Left lung (tissue), 10 donors: Measurements from ENCODE around the gene TTL. TPM values are rescaled to one million over a fixed set of nuclear protein-coding genes. Genes with fewer than 3 reads are reported as not detected.

Source experiments
- ATAC-seq: fragments of 200-7000 bp; cut with Tn5 transposase; one replicate; pipeline ENCODE4 v1.9.1; 2020; ENCODE audit warnings: moderate library complexity
- DNase-seq, 4 donors: peaks; one replicate each; pipeline ENCODE4 v3.0.0-alpha.2; 2013 to 2020
- H3K27ac ChIP-seq, 2 donors: fragments of 200-600 bp; sonication (generic) in 1 of 2; one replicate each; pipeline versions ENCODE4 v1.5.0 to v1.8.0; 2020 to 2021
- H3K27me3 ChIP-seq, 2 donors: fragments of 200-600 bp; sonication (generic) in 1 of 2; one replicate each; pipeline versions ENCODE4 v1.5.0 to v1.8.0; 2020 to 2021
- H3K36me3 ChIP-seq, 2 donors: fragments of 200-600 bp; sonication (generic) in 1 of 2; one replicate each; pipeline versions ENCODE4 v1.5.0 to v1.8.0; 2020 to 2021
- H3K4me1 ChIP-seq, 2 donors: fragments of 200-600 bp; one replicate each; pipeline ENCODE4 v1.8.0; 2021
- H3K4me3 ChIP-seq, 2 donors: fragments of 200-600 bp; sonication (generic) in 1 of 2; one replicate each; pipeline versions ENCODE4 v1.5.0 to v1.8.0; 2020 to 2021; ENCODE audit warnings: mild to moderate bottlenecking in 1 of 2
- H3K9me3 ChIP-seq, 2 donors: fragments of 200-600 bp; sonication (generic) in 1 of 2; one replicate each; pipeline versions ENCODE4 v1.5.0 to v1.8.0; 2020 to 2021
- intact Hi-C, 2 donors: fragments of 100-400 bp; cut with DNase I; formaldehyde crosslinking; loops; one replicate each; pipeline versions ENCODE4 v1.11.2 to v1.14.2; 2022
- polyA plus RNA-seq, 6 donors: library from polyadenylated mRNA; unstranded; fragments of 120-200 nt; gene quantifications; one replicate each; pipeline ENCODE4 v1.2.1, GENCODE V29; 2013; ENCODE audit not compliant: insufficient read length in 6 of 6
- total RNA-seq, 2 donors: library from RNA; stranded (reverse); fragmentation: NEBNext Ultra II Directional; extraction: Animal tissue kit (Norgen Biotek cat#: 25700); gene quantifications; one replicate each; pipeline ENCODE4 v1.2.1, GENCODE V29; 2021
- TF ChIP-seq, protein P1 (sequence below), 2 donors: fragments of 200-600 bp; sonication (generic) in 1 of 2; IDR thresholded peaks; one replicate each; pipeline versions ENCODE4 v1.5.0 to v1.8.0; 2021; ENCODE audit warnings: antibody characterized with exemption in 2 of 2
- donor health status: DM: no; HTN: yes; CAD: no.
- donor health status: DM: no; HTN: no; CAD: no.

The TTL gene
- total and polyA plus RNA-seq, 8 donors, result 40.1 to 62.3 (median 52.7) TPM

DNA sequence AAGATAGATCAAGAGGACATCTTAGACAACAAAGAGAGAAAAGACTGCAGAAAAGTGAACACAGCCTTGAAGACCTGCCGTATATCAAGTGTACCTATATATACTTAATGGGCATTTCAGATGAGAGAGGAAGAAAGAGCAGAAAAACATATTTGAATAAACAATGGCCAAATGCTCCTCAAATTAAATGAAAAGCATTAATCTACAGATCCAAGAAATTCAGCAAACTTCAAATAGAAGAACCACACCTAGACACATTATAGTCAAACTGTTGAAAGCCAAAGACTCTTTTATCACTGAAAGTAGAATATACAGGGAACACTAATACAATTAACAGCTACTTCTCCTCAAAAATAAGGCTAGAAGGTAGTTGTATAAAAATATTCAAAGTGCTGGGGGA is 18.7 kb upstream of the TTL start:
- no peaks in the 10 kb centered on the region for H3K4me1 ChIP-seq
- TF ChIP-seq, protein P1, sequence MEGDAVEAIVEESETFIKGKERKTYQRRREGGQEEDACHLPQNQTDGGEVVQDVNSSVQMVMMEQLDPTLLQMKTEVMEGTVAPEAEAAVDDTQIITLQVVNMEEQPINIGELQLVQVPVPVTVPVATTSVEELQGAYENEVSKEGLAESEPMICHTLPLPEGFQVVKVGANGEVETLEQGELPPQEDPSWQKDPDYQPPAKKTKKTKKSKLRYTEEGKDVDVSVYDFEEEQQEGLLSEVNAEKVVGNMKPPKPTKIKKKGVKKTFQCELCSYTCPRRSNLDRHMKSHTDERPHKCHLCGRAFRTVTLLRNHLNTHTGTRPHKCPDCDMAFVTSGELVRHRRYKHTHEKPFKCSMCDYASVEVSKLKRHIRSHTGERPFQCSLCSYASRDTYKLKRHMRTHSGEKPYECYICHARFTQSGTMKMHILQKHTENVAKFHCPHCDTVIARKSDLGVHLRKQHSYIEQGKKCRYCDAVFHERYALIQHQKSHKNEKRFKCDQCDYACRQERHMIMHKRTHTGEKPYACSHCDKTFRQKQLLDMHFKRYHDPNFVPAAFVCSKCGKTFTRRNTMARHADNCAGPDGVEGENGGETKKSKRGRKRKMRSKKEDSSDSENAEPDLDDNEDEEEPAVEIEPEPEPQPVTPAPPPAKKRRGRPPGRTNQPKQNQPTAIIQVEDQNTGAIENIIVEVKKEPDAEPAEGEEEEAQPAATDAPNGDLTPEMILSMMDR (IDR thresholded peaks at IDR 0.05), result no peak
- DNase-seq (no peak), ATAC-seq (no peak)
- no peak overlapping the region for H3K27ac ChIP-seq
- H3K36me3 ChIP-seq, result no peaks in the 10 kb centered on the region
- H3K9me3 ChIP-seq, result no peaks in the 10 kb centered on the region
- no peak overlapping the region for H3K4me3 ChIP-seq
- peaks cover 0 to 6% of the 10 kb centered on the region in 2 donors for H3K27me3 ChIP-seq
- intact Hi-C loops, result no loop called here

DNA sequence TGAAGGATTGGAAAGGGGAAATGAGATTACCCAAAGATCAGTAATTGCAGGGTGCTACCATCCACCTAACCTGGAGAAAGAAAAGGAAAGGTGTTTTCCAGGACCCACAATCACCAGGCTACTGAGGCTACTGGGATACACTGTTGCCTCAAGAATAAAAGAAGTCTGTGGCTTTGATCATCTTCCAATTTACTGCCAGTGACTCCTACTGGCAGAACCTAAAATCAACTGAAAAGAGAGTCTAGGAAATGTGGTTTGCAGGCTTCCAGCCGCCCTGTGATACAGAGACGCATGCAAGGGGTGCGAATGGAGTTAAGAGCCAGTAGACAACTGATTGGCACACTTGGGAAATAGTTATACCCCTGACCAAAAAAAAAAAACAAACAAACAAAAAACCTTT is 16.6 kb upstream of the TTL start:
- no peaks in the 10 kb centered on the region for H3K9me3 ChIP-seq
- no peaks in the 10 kb centered on the region for H3K4me1 ChIP-seq
- peaks cover 0 to 6% of the 10 kb centered on the region in 2 donors for H3K27me3 ChIP-seq
- ATAC-seq (no peak), DNase-seq (no peak)
- intact Hi-C loops, result no loop called here
- H3K27ac ChIP-seq, result no peak overlapping the region
- H3K36me3 ChIP-seq, result no peaks in the 10 kb centered on the region
- H3K4me3 ChIP-seq, result no peak overlapping the region
- TF ChIP-seq, protein P1 (IDR thresholded peaks at IDR 0.05), result no peak

DNA sequence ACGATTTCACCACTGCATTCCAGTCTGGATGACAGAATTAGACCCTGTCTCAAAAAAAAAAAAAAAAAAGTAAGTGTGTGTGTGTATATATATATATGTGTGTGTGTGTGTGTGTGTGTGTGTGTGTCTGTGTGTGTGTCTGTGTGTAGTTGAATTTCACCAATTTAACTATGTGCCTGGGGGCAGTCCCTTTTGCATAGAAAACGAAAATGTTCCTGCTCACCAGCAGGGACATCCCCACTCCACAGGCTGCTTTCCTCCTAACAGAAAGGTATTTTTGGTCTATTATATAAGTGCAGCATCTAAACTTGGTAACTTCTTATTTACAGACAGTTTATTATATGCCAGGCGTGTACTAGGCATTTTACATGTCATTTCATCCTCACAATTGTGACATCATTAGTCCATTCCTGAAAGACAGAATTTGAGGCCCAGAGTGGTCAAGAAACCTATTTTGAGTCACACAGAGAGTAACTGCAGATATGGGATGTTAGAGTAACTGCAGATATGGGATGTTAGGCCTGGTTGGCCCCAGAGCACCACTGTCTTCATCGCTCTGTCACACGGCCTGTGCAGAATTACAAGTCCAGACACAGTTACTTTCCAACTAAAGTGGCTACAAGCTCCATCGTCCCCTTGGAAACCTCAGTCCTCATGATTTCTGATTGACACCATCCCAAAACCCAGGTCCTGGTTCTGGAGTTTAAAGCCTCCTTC is 9.3 kb upstream of the TTL start:
- Histone ChIP-seq H3K4me3 (no peak overlapping the region), H3K36me3 (no peaks in the 10 kb centered on the region), H3K4me1 (no peaks in the 10 kb centered on the region), H3K27ac (no peak overlapping the region), H3K9me3 (no peaks in the 10 kb centered on the region), H3K27me3 (no peaks in the 10 kb centered on the region)
- intact Hi-C loops, result no loop called here
- DNase-seq, result no peak
- no peak for ATAC-seq
- TF ChIP-seq, protein P1 (IDR thresholded peaks at IDR 0.05), result no peak

DNA sequence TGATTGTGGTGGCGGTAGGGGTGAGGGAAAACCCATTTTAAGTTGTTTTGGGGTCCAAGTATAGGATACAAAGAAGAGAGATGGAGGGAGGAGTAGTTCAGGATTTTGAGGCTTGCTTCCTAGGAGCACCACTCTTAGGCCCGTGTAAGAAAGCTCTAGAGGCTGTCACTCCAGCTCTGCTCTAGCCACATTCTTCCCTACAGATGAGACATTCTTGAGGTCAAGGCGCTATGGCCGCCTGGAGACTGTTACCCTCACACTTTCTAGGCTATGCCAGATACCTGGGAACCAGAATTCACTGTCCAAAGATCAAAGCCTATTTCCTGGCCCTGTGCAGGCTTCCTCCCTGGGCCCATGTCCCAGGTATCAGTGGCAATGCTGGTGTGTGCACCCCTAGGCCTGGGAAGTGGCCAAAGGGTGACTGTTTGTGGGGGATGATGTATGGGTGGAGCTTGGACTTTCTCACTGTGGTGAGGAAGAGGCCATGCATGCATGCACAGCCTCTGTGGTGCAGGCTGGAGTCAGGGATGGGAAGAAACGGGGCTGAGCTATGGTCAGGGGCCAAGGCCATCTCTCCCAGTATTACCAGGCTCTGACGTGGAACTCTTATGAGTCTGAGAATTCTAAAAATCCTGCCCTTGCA is 7.0 kb upstream of the TTL start:
- no peak overlapping the region for H3K4me3 ChIP-seq
- DNase-seq, result no peak
- H3K9me3 ChIP-seq, result no peaks in the 10 kb centered on the region
- no peak for ATAC-seq
- no peak overlapping the region for H3K27ac ChIP-seq
- intact Hi-C loops, result no loop called here
- no peaks in the 10 kb centered on the region for H3K4me1 ChIP-seq
- TF ChIP-seq, protein P1 (IDR thresholded peaks at IDR 0.05), result no peak
- no peaks in the 10 kb centered on the region for H3K27me3 ChIP-seq
- H3K36me3 ChIP-seq, result no peaks in the 10 kb centered on the region

DNA sequence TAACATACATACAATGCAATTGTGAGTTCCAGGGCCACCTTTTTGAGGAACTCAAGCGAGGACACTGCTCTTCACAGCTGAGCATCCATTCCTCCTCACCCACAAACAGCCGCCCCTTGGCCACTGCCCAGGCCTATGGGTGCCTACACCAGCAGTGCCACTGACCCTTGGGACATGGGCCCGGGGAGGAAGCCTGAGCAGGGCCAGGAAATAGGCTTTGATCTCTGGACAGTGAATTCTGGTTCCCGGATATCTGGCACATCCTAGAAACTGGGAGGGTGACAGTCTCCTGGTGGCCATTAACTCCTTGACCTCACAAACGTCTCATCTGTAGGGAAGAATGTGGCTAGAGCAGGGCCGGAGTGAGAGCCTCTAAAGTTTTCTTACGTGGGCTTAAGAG is 5.5 kb upstream of the TTL start:
- Histone ChIP-seq H3K9me3 (no peaks in the 10 kb centered on the region), H3K27me3 (no peaks in the 10 kb centered on the region), H3K4me3 (no peak overlapping the region), H3K36me3 (no peaks in the 10 kb centered on the region), H3K4me1 (peaks cover 5 to 6% of the 10 kb centered on the region in 2 donors), H3K27ac (no peak overlapping the region)
- intact Hi-C loops, result no loop called here
- TF ChIP-seq, protein P1 (IDR thresholded peaks at IDR 0.05), result no peak
- ATAC-seq (no peak), DNase-seq (no peak)
